Measurements from ENCODE around the gene ATP8B3.

- no peak for TF ChIP-seq GATA2 (IDR thresholded peaks at IDR 0.05; ENCODE audit: low read depth, low read length)
- no peak for TF ChIP-seq GATA3 (IDR thresholded peaks at IDR 0.05; ENCODE audit: low read depth, low read length)
These were observed 72.0 kb downstream of the ATP8B3 start for GRCh38 chr19:1739960-1740629.

Measured in SH-SY5Y (cell line).